Endothelial cell (in vitro differentiated cells): Measurements from ENCODE around the gene YWHAQ. TPM values are rescaled to one million over a fixed set of nuclear protein-coding genes. Genes with fewer than 3 reads are reported as not detected.

Experiments
- DNase-seq: peaks from one replicate; pipeline ENCODE4 v3.0.0; 2021; ENCODE audit warnings: low spot score
- H3K27ac Mint-ChIP-seq: one replicate; pipeline ENCODE4 v1.8.0; 2021; ENCODE audit warnings: mixed read lengths, inconsistent platforms; ENCODE audit not compliant: unreplicated experiment
- H3K27me3 Mint-ChIP-seq: one replicate; pipeline ENCODE4 v1.8.0; 2021; ENCODE audit warnings: mild to moderate bottlenecking, moderate library complexity, mixed read lengths, inconsistent platforms; ENCODE audit not compliant: unreplicated experiment
- H3K36me3 Mint-ChIP-seq: one replicate; pipeline ENCODE4 v1.8.0; 2021; ENCODE audit warnings: mild to moderate bottlenecking, low read depth, mixed read lengths, inconsistent platforms; ENCODE audit not compliant: unreplicated experiment
- H3K4me1 Mint-ChIP-seq: one replicate; pipeline ENCODE4 v1.8.0; 2021; ENCODE audit warnings: mild to moderate bottlenecking, mixed read lengths, inconsistent platforms; ENCODE audit not compliant: unreplicated experiment
- H3K4me3 Mint-ChIP-seq: one replicate; pipeline ENCODE4 v1.8.0; 2021; ENCODE audit warnings: mild to moderate bottlenecking, mixed read lengths, inconsistent platforms; ENCODE audit not compliant: unreplicated experiment
- H3K9me3 Mint-ChIP-seq: one replicate; pipeline ENCODE4 v1.8.0; 2021; ENCODE audit warnings: mixed read lengths, inconsistent platforms; ENCODE audit not compliant: unreplicated experiment
- CTCF ChIP-seq: fragments of 200-600 bp; sonication (generic); IDR thresholded peaks from one replicate; pipeline ENCODE4 v1.5.0; 2021; ENCODE audit warnings: antibody characterized with exemption; ENCODE audit not compliant: unreplicated experiment
- total RNA-seq: library from RNA; stranded (reverse); fragmentation: NEBNext Ultra II Directional; extraction: Animal tissue kit (Norgen Biotek cat#: 25700); gene quantifications from one replicate; pipeline ENCODE4 v1.2.1, GENCODE V29; 2021; ENCODE audit not compliant: unreplicated experiment

YWHAQ gene
- total RNA-seq, 1 donor from 2014 or later, result 268 TPM

GRCh38 chr2:9648821-9649220, 18.0 kb upstream of the YWHAQ start:
- H3K4me3 Mint-ChIP-seq, result no peak overlapping the region
- DNase-seq, result no peak
- no peaks in the 10 kb centered on the region for H3K36me3 Mint-ChIP-seq
- H3K4me1 Mint-ChIP-seq, result peaks cover 10% of the 10 kb centered on the region
- peaks cover 9% of the 10 kb centered on the region for H3K27me3 Mint-ChIP-seq
- no peak overlapping the region for H3K27ac Mint-ChIP-seq
- TF ChIP-seq CTCF, result no peak
- H3K9me3 Mint-ChIP-seq, result no peaks in the 10 kb centered on the region

GRCh38 chr2:9647884-9648283, 17.1 kb upstream of the YWHAQ start:
- peaks cover 9% of the 10 kb centered on the region for H3K27me3 Mint-ChIP-seq
- no peak overlapping the region for H3K27ac Mint-ChIP-seq
- H3K36me3 Mint-ChIP-seq, result no peaks in the 10 kb centered on the region
- TF ChIP-seq CTCF, result no peak
- peaks cover 15% of the 10 kb centered on the region for H3K4me1 Mint-ChIP-seq
- H3K4me3 Mint-ChIP-seq, result no peak overlapping the region
- DNase-seq, result no peak
- no peaks in the 10 kb centered on the region for H3K9me3 Mint-ChIP-seq

GRCh38 chr2:9646196-9647030, 15.6 kb upstream of the YWHAQ start:
- no peak for TF ChIP-seq CTCF
- no peak overlapping the region for H3K4me3 Mint-ChIP-seq
- H3K36me3 Mint-ChIP-seq, result no peaks in the 10 kb centered on the region
- peaks cover 3% of the 10 kb centered on the region for H3K27me3 Mint-ChIP-seq
- H3K9me3 Mint-ChIP-seq, result no peaks in the 10 kb centered on the region
- no peak overlapping the region for H3K27ac Mint-ChIP-seq
- H3K4me1 Mint-ChIP-seq, result peaks cover 9% of the 10 kb centered on the region
- no peak for DNase-seq

GRCh38 chr2:9644603-9645002, 13.8 kb upstream of the YWHAQ start:
- Mint-ChIP-seq H3K4me1 (peaks cover 9% of the 10 kb centered on the region), H3K27me3 (peaks cover 6% of the 10 kb centered on the region)
- TF ChIP-seq CTCF, result no peak

GRCh38 chr2:9644021-9644420, 13.2 kb upstream of the YWHAQ start:
- no peak overlapping the region for H3K4me3 Mint-ChIP-seq
- H3K36me3 Mint-ChIP-seq, result no peaks in the 10 kb centered on the region
- no peak overlapping the region for H3K27ac Mint-ChIP-seq
- TF ChIP-seq CTCF, result no peak
- no peak for DNase-seq
- peaks cover 10% of the 10 kb centered on the region for H3K4me1 Mint-ChIP-seq
- no peaks in the 10 kb centered on the region for H3K9me3 Mint-ChIP-seq
- peaks cover 6% of the 10 kb centered on the region for H3K27me3 Mint-ChIP-seq

More at GRCh38 chr2:9644603-9645002, 13.8 kb upstream of the YWHAQ start:
- no peaks in the 10 kb centered on the region for H3K36me3 Mint-ChIP-seq
- H3K27ac Mint-ChIP-seq, result no peak overlapping the region
- H3K4me3 Mint-ChIP-seq, result no peak overlapping the region
- DNase-seq, result no peak
- H3K9me3 Mint-ChIP-seq, result no peaks in the 10 kb centered on the region
